WI38 (cell line): ENCODE data around the gene FBXL13.

Experiments used
- H3K4me3 ChIP-seq: 2 replicates; pipeline ENCODE4 v1.5.1; 2011; ENCODE audit warnings: low read depth, mild to moderate bottlenecking, control low read depth, low read length
- TF ChIP-seq, protein P1 (sequence below): IDR thresholded peaks from 2 replicates; pipeline ENCODE4 v1.5.1; 2012; ENCODE audit warnings: low read depth, mild to moderate bottlenecking, control low read depth, low read length

The FBXL13 gene

DNA sequence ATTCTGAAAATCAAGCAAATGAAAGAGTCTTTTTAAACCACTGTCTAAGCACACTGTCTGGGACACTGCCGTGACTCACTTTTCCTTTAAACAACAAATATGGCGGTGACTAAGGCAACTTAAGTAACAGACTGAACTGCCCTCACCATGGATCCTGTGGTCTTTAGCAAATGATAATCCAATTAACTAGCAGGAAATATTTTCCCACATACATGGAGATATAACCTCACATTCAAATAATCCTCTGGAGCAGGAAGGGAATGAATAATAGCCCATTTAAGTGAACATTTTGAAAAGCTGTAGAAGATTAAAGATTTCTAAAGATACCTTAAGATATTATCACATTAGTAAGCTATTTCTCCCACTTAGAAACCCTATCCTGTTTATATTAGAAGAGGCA lies 202.1 kb downstream of the FBXL13 start:
- H3K4me3 ChIP-seq, result no peak overlapping the region
- TF ChIP-seq, protein P1, sequence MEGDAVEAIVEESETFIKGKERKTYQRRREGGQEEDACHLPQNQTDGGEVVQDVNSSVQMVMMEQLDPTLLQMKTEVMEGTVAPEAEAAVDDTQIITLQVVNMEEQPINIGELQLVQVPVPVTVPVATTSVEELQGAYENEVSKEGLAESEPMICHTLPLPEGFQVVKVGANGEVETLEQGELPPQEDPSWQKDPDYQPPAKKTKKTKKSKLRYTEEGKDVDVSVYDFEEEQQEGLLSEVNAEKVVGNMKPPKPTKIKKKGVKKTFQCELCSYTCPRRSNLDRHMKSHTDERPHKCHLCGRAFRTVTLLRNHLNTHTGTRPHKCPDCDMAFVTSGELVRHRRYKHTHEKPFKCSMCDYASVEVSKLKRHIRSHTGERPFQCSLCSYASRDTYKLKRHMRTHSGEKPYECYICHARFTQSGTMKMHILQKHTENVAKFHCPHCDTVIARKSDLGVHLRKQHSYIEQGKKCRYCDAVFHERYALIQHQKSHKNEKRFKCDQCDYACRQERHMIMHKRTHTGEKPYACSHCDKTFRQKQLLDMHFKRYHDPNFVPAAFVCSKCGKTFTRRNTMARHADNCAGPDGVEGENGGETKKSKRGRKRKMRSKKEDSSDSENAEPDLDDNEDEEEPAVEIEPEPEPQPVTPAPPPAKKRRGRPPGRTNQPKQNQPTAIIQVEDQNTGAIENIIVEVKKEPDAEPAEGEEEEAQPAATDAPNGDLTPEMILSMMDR, result no peak

DNA sequence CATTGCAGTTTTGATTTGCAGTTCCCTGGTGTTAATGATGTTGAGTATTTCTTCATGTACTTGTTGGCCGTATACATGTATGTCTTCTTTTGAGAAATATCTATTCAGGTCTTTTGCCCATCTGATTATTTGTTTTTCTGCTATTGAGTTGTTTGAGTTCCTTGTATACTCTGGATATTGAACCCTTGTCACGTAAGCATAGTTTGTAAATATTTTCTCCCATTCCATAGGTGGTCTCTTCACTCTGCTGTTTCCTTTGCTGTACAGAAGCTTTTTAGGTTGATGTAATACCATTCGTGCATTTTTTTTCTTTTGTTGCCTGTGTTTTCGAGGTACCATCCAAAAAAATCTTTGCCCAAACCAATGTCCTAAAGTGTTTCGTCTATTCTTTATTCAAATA lies 205.4 kb downstream of the FBXL13 start:
- TF ChIP-seq, protein P1, result no peak
- no peak overlapping the region for H3K4me3 ChIP-seq

DNA sequence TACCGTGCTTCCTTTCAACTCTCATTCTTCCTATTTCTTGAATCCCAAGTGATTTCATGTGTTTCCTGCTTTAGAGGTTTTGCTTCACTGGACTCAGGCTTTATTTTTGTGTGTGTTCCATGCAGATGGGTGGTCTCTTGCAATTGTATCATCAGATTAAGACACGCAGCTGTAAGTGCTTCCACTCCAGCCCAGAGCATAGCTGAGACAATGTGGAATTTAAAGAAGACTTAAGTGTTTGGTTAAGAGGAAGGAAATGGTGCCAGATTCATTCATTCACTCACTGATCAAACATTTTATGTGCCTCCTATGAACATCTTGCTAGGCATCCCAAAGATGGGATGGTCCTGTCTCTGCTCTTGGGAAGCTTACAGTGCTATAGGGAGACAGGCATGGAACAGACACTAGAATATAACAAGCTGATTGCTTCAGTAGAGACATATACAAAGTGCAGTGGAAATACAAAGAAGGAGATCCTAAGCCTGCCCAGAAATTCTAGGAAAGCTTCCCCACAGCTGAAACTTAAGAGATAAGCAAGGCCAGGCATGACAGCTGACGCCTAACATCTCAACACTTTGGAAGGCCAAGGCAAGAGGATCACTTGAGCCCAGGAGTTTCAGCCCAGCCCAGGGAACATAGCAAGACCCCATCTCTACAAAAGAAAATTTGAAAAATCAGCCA lies 207.9 kb downstream of the FBXL13 start:
- no peak overlapping the region for H3K4me3 ChIP-seq
- TF ChIP-seq, protein P1, result no peak

DNA sequence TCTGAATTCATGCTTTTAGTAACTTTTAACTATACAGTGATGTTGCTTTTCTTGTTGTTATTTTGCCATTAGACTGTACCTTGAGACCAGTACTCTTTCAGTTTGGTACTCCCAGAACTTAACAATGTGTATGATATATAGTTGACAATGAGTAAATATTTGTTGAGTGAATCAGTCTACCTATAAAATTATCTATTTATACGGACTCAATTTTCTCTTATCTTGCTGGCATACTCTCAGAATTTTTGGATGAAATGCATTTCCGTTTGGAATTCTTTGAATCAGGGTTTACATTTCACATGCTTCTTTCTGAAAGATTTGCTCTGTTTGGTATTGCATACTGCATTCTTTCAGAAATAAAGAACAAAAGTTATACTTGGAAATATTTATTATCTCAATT lies 209.6 kb downstream of the FBXL13 start:
- no peak overlapping the region for H3K4me3 ChIP-seq
- TF ChIP-seq, protein P1, result no peak

DNA sequence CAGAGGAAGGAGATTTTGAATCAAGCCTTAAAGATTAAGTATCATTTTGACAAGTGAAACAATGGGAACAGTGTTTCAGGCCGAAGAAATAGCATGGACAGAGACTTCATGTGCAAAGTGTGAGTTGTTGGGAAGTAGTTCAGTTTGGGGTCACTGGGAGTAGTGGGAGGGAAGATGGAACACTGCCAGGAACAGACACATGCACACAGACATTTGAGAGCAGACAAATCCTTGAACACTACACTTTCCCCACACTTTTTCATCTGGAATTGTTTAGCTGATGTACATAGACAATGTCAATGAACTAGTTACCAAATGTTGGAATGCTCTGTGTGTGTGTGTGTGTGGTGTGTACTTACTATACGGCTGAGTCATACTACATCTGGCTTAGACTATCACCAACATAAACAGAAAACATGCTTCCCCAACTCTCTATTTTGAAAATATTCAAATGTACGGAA lies 214.2 kb downstream of the FBXL13 start:
- TF ChIP-seq, protein P1, result no peak
- H3K4me3 ChIP-seq, result no peak overlapping the region

DNA sequence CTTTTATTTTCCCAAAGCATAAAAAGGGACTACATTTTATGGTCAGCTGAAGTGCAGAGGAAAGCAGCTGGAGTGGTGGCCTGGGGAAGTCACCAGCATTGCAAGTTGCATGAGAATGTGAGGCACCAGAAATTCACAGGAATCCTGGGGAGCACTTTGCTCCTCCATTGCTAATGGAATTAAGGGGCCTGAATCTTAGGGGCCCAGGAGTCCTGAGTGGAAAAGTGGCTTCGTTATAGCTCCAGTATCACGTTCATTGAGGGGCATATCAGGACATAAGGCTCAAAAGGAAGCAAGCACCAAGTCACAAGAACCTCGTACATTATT lies 214.8 kb downstream of the FBXL13 start:
- TF ChIP-seq, protein P1, result no peak
- H3K4me3 ChIP-seq, result no peak overlapping the region

DNA sequence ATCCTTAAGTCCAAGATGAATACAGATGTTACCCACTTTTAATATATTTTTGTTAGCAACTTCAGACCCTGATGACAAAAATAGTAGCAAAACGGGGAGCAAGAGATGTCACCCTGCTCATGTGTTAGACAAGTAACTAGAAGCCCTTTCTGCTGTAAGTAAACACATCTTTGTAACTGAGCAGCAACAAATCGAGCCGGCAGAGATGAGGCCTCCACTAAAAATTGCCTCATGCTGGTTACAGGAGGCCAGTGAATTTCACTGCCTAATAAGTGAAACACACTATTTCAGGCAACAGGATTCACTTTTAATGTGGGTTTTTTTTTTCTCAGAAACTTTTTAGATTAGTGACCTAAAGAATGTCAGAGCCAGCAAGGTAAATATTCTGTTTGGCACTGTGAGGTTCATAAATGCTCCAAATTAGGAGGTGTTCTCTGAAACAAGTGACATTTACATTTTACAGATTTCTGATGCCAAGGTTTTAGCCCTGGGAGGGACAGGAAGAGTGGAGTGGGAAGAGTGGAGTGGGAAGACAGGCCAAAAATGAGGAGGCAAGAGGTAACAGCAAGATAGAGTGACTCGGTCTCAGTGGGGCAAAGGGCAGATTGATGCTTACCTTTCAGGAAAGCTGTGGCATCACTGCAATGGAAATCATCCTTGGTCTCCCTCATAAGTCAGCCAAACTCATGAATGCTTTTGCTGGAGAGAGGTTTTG lies 215.4 kb downstream of the FBXL13 start:
- TF ChIP-seq, protein P1, result no peak
- H3K4me3 ChIP-seq, result no peak overlapping the region
